Smooth muscle cell (in vitro differentiated cells): Measurements from ENCODE around the gene TSPOAP1. TPM values are rescaled to one million over a fixed set of nuclear protein-coding genes. Genes with fewer than 3 reads are reported as not detected.

Experiments
- DNase-seq: peaks from one replicate; lab custom pipeline; 2025; ENCODE audit not compliant: unreplicated experiment; lab: John Stamatoyannopoulos, UW
- H2AFZ ChIP-seq: fragments of 200-600 bp; sonication (generic); 2 replicates; pipeline ENCODE4 v1.6.0; 2016; ENCODE audit warnings: antibody characterized with exemption, low read depth, mild to moderate bottlenecking
- H3F3A ChIP-seq: fragments of 200-600 bp; sonication (generic); 2 replicates; pipeline ENCODE4 v1.6.0; 2017; ENCODE audit warnings: antibody characterized with exemption, low read depth
- H3K27ac ChIP-seq: fragments of 200-600 bp; sonication (generic); 2 replicates; pipeline ENCODE4 v1.5.1; 2016; ENCODE audit warnings: low read depth, mild to moderate bottlenecking
- H3K27me3 ChIP-seq: fragments of 200-600 bp; sonication (generic); 2 replicates; pipeline ENCODE4 v1.6.1; 2016; ENCODE audit warnings: low read depth, mild to moderate bottlenecking
- H3K36me3 ChIP-seq: fragments of 200-600 bp; sonication (generic); 2 replicates; pipeline ENCODE4 v1.5.1; 2016; ENCODE audit warnings: low read depth
- H3K4me1 ChIP-seq: fragments of 200-600 bp; sonication (generic); 2 replicates; pipeline ENCODE4 v1.5.1; 2016; ENCODE audit warnings: low read depth
- H3K4me2 ChIP-seq: fragments of 200-600 bp; sonication (generic); 2 replicates; pipeline ENCODE4 v1.6.0; 2016; ENCODE audit warnings: mild to moderate bottlenecking
- H3K4me3 ChIP-seq: fragments of 200-600 bp; sonication (generic); 2 replicates; pipeline ENCODE4 v1.5.1; 2016; ENCODE audit warnings: mild to moderate bottlenecking
- H3K79me2 ChIP-seq: fragments of 200-600 bp; sonication (generic); 2 replicates; pipeline ENCODE4 v1.6.0; 2016; ENCODE audit warnings: low read depth, mild to moderate bottlenecking
- H3K9ac ChIP-seq: fragments of 200-600 bp; sonication (generic); 2 replicates; pipeline ENCODE4 v1.6.0; 2016; ENCODE audit warnings: low read depth
- H3K9me3 ChIP-seq: fragments of 200-600 bp; sonication (generic); replicated peaks from 2 replicates; pipeline ENCODE4 v1.5.1; 2016; ENCODE audit warnings: low read depth
- H4K20me1 ChIP-seq: fragments of 200-600 bp; sonication (generic); 2 replicates; pipeline ENCODE4 v1.6.0; 2016; ENCODE audit warnings: low read depth
- WGBS: methylation state at CpG from one replicate; pipeline ENCODE4 v1.1.7; 2016; ENCODE audit warnings: low lambda C conversion rate; 5-methylcytosine and 5-hydroxymethylcytosine counted together
- polyA plus RNA-seq: library from polyadenylated mRNA; unstranded; fragments of >200 nt; fragmentation: Nextera tagmentation; extraction: Ambion mirVana; gene quantifications from 2 replicates; pipeline ENCODE4 v1.2.1, GENCODE V29; 2016
- total RNA-seq: library from RNA; depleted of rRNA; stranded (reverse); fragments of >200 nt; gene quantifications from 2 replicates; pipeline ENCODE4 v1.2.3, GENCODE V29; 2014
- TF ChIP-seq, protein P1 (sequence below): fragments of 200-600 bp; sonication (generic); IDR thresholded peaks from 2 replicates; pipeline ENCODE4 v1.5.1; 2017; ENCODE audit warnings: borderline replicate concordance, mild to moderate bottlenecking, antibody characterized with exemption; ENCODE audit not compliant: insufficient read depth, poor library complexity, severe bottlenecking

The TSPOAP1 gene
- total and polyA plus RNA-seq, 2 experiments from 2014 or later, result 7.0 to 11.7 TPM

DNA sequence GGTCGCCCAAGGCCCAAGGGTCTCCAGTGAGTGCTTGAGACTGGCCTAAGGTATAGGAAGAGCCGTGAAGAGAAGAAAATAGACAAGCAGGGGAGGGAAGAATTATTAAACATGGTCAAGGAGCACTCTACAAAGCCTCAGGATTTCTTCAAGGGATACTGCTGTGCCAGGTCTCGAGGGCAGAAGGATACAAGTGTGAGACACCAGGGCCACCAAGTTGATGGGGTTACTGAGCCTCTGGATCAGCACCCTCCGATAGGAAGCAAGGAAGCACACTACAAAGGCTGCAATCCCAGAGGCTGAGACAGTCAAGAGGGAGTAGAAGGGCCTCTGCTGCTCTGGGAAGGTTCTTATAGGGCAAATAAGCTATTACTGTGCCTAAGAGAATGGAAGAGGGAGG lies 16.9 kb upstream of the TSPOAP1 start:
- peaks cover 26% of the 10 kb centered on the region for H3K36me3 ChIP-seq
- H3K9me3 ChIP-seq, result no peaks in the 10 kb centered on the region
- no peak overlapping the region for H2AFZ ChIP-seq
- H3F3A ChIP-seq, result peaks cover 14% of the 10 kb centered on the region
- no peaks in the 10 kb centered on the region for H4K20me1 ChIP-seq
- TF ChIP-seq, protein P1, sequence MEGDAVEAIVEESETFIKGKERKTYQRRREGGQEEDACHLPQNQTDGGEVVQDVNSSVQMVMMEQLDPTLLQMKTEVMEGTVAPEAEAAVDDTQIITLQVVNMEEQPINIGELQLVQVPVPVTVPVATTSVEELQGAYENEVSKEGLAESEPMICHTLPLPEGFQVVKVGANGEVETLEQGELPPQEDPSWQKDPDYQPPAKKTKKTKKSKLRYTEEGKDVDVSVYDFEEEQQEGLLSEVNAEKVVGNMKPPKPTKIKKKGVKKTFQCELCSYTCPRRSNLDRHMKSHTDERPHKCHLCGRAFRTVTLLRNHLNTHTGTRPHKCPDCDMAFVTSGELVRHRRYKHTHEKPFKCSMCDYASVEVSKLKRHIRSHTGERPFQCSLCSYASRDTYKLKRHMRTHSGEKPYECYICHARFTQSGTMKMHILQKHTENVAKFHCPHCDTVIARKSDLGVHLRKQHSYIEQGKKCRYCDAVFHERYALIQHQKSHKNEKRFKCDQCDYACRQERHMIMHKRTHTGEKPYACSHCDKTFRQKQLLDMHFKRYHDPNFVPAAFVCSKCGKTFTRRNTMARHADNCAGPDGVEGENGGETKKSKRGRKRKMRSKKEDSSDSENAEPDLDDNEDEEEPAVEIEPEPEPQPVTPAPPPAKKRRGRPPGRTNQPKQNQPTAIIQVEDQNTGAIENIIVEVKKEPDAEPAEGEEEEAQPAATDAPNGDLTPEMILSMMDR, result no peak
- no peak for DNase-seq
- H3K79me2 ChIP-seq, result peaks cover 8% of the 10 kb centered on the region
- no peak overlapping the region for H3K9ac ChIP-seq
- no peak overlapping the region for H3K4me2 ChIP-seq
- H3K4me1 ChIP-seq, result no peaks in the 10 kb centered on the region
- 89% methylated on average over 4 of the region's 4 CpGs for WGBS
- H3K27ac ChIP-seq, result no peak overlapping the region
- H3K4me3 ChIP-seq, result no peak overlapping the region
- H3K27me3 ChIP-seq, result no peaks in the 10 kb centered on the region

DNA sequence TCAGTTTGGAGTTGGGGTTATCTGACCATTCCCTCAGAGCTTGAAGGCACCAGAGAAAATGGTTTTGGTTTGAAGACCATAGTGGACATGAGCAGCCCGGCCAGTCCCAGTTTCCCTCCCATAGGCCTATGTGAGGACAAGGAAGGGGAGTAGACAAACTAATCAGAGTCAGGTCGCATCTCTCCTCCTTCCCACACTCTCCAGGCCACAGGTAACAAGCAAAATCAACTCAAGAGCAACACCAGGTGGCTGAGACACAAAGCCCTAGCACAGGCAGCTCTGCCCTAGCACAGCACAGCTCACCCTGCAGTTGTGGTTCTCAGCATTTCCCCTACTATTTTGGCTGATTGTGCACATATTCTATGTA lies 16.2 kb upstream of the TSPOAP1 start:
- H3K27me3 ChIP-seq, result no peaks in the 10 kb centered on the region
- no peaks in the 10 kb centered on the region for H4K20me1 ChIP-seq
- H3K4me1 ChIP-seq, result no peaks in the 10 kb centered on the region
- H3K79me2 ChIP-seq, result peaks cover 8% of the 10 kb centered on the region
- H3K27ac ChIP-seq, result no peak overlapping the region
- WGBS, result 92% methylated on average over 2 of the region's 2 CpGs
- H3K9ac ChIP-seq, result no peak overlapping the region
- TF ChIP-seq, protein P1, result no peak
- no peak for DNase-seq
- no peaks in the 10 kb centered on the region for H3K9me3 ChIP-seq
- no peak overlapping the region for H2AFZ ChIP-seq
- H3K4me3 ChIP-seq, result no peak overlapping the region
- H3F3A ChIP-seq, result peaks cover 18% of the 10 kb centered on the region
- peaks cover 24% of the 10 kb centered on the region for H3K36me3 ChIP-seq
- H3K4me2 ChIP-seq, result no peak overlapping the region

DNA sequence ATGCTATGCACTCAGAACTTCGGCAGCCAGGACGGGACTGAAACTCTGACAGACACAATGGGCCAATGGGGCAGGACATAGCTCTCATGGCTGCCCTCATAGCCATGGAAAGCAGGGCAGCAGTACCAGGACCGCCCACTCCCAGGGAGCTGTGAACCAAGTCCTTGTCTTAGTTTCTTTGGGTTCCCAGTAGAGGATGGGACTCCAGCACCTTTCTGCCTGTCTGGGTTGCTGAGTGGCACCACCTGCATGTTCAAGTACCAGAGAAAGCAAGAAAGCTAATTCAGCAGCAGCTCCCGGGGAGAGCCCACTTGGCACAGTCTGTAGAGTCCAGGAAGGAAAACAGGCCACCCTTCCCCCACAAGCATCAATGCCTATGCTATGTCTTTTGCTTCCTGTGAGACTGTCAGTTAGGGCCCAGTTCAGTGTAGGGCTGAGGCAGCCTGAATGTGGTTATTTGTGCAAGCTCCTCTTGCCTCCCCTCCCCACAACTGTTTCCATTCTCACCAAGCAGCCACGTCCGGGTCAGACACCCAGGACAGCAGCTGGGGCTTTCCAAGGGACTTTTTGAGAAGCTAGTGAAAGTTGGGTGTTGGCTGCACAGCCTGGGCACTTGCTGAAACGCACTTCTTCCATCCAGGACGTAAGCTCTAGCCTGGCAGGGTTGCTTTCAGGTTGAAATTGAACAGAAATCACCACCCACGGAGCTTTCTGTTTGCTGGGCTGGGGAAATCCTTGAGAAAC lies 15.6 kb upstream of the TSPOAP1 start:
- peaks cover 2% of the 10 kb centered on the region for H3K4me1 ChIP-seq
- peaks cover 5% of the 10 kb centered on the region for H3K79me2 ChIP-seq
- H4K20me1 ChIP-seq, result no peaks in the 10 kb centered on the region
- H3K36me3 ChIP-seq, result peaks cover 18% of the 10 kb centered on the region
- 84% methylated on average over 9 of the region's 9 CpGs for WGBS
- H3K27ac ChIP-seq, result no peak overlapping the region
- no peaks in the 10 kb centered on the region for H3K9me3 ChIP-seq
- H3K9ac ChIP-seq, result no peak overlapping the region
- no peak overlapping the region for H2AFZ ChIP-seq
- peaks cover 18% of the 10 kb centered on the region for H3F3A ChIP-seq
- TF ChIP-seq, protein P1, result no peak
- H3K27me3 ChIP-seq, result no peaks in the 10 kb centered on the region
- no peak overlapping the region for H3K4me2 ChIP-seq
- no peak overlapping the region for H3K4me3 ChIP-seq
- no peak for DNase-seq

DNA sequence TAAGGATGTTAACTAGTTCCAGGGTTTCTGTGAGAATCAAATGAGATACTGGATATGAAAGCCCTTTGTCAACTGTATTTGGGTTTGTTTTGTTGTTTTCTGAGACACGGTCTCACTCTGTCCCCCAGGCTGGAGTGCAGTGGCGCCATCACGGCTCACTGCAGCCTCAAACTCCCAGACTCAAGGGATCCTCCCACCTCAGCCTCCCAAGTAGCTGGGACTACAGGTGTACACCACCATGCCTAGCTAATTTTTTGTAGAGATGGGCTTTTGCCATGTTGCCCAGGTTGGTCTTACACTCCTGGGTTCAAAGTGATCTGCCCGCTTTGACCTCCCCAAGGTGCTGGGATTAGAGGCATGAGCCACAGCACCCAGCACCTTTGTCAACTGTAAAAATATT lies 14.5 kb upstream of the TSPOAP1 start:
- no peak overlapping the region for H3K4me3 ChIP-seq
- H3K27ac ChIP-seq, result no peak overlapping the region
- no peak overlapping the region for H3K9ac ChIP-seq
- H4K20me1 ChIP-seq, result no peaks in the 10 kb centered on the region
- H2AFZ ChIP-seq, result no peak overlapping the region
- H3F3A ChIP-seq, result peaks cover 17% of the 10 kb centered on the region
- H3K27me3 ChIP-seq, result no peaks in the 10 kb centered on the region
- no peaks in the 10 kb centered on the region for H3K79me2 ChIP-seq
- H3K9me3 ChIP-seq, result no peaks in the 10 kb centered on the region
- peaks cover 12% of the 10 kb centered on the region for H3K36me3 ChIP-seq
- peaks cover 12% of the 10 kb centered on the region for H3K4me1 ChIP-seq
- DNase-seq, result no peak
- no peak overlapping the region for H3K4me2 ChIP-seq
- TF ChIP-seq, protein P1, result no peak
- 97% methylated on average over 4 of the region's 4 CpGs for WGBS
